ENCODE data around the gene NMNAT2.
A peak's percentile ranks its signal among the peaks of the same experiment; 100 is the strongest.
"Not testable (repeated sequence)": the region's sequence is repeated elsewhere in the genome, so short reads cannot be mapped to it uniquely, and the experiment has no call there.

Gene NMNAT2

GRCh38 chr1:183243161-183244050 is 174.8 kb downstream of the NMNAT2 start:
- intact Hi-C loops (cut with DNase I): no loop called here
- DNase-seq: no peak

GRCh38 chr1:183242556-183242955 is 175.6 kb downstream of the NMNAT2 start:
- no peak for DNase-seq
- intact Hi-C loops (cut with DNase I): no loop called here

- no peak for DNase-seq
- intact Hi-C loops (cut with DNase I): no loop called here
These were observed 176.7 kb downstream of the NMNAT2 start for GRCh38 chr1:183241471-183241870.

GRCh38 chr1:183240853-183241252 is 177.3 kb downstream of the NMNAT2 start:
- DNase-seq; intact Hi-C loops (cut with DNase I): not testable (repeated sequence)

- DNase-seq: no peak
- intact Hi-C loops (cut with DNase I): no loop called here
These were observed 177.7 kb downstream of the NMNAT2 start for GRCh38 chr1:183240526-183240825.

GRCh38 chr1:183239793-183240525 is 178.2 kb downstream of the NMNAT2 start:
- intact Hi-C loops (cut with DNase I): loop anchor here (5.0 kb wide), 1 partner anchor 278 kb away; no protein-coding TSS in a partner anchor
- DNase-seq: no peak

- intact Hi-C loops (cut with DNase I): loop anchor here (5.0 kb wide), 1 partner anchor 277 kb away; no protein-coding TSS in a partner anchor
- no peak for DNase-seq
These were observed 178.9 kb downstream of the NMNAT2 start for GRCh38 chr1:183239220-183239742.

GRCh38 chr1:183238071-183238470 is 180.1 kb downstream of the NMNAT2 start:
- intact Hi-C loops (cut with DNase I): loop anchor here (5.0 kb wide), 1 partner anchor 276 kb away; no protein-coding TSS in a partner anchor
- no peak for DNase-seq

GRCh38 chr1:183237046-183237445 is 181.1 kb downstream of the NMNAT2 start:
- intact Hi-C loops (cut with DNase I): loop anchor here (5.0 kb wide), 1 partner anchor 275 kb away; no protein-coding TSS in a partner anchor

GRCh38 chr1:183236158-183236725 is 181.9 kb downstream of the NMNAT2 start:
- DNase-seq: no peak
- intact Hi-C loops (cut with DNase I): loop anchor here (5.0 kb wide), 1 partner anchor 274 kb away; no protein-coding TSS in a partner anchor

More at GRCh38 chr1:183237046-183237445, 181.1 kb downstream of the NMNAT2 start:
- no peak for DNase-seq

GRCh38 chr1:183235503-183235902 is 182.7 kb downstream of the NMNAT2 start:
- intact Hi-C loops (cut with DNase I): loop anchor here (5.0 kb wide), 1 partner anchor 273 kb away; no protein-coding TSS in a partner anchor
- DNase-seq: no peak

GRCh38 chr1:183234660-183235476 is 183.3 kb downstream of the NMNAT2 start:
- peak in 7 of 10 donors; percentile 18 to 88 (median 58) for DNase-seq
- intact Hi-C loops (cut with DNase I): loop anchor here (5.0 kb wide), 1 partner anchor 273 kb away; no protein-coding TSS in a partner anchor

- intact Hi-C loops (cut with DNase I): no loop called here
- no peak for DNase-seq
These were observed 185.1 kb downstream of the NMNAT2 start for GRCh38 chr1:183233113-183233512.

GRCh38 chr1:183231545-183231944 is 186.6 kb downstream of the NMNAT2 start:
- intact Hi-C loops (cut with DNase I): no loop called here
- no peak for DNase-seq

- intact Hi-C loops (cut with DNase I): no loop called here
- no peak for DNase-seq
These were observed 187.8 kb downstream of the NMNAT2 start for GRCh38 chr1:183230413-183230812.

GRCh38 chr1:183228347-183229220 is 189.6 kb downstream of the NMNAT2 start:
- intact Hi-C loops (cut with DNase I): no loop called here
- DNase-seq: no peak

- intact Hi-C loops (cut with DNase I): no loop called here
- DNase-seq: peak in 4 of 10 donors; percentile 22 to 39 (median 30)
These were observed 190.5 kb downstream of the NMNAT2 start for GRCh38 chr1:183227422-183228346.

- no peak for DNase-seq
- intact Hi-C loops (cut with DNase I): no loop called here
These were observed 191.2 kb downstream of the NMNAT2 start for GRCh38 chr1:183226963-183227362.

Measured in posterior cingulate gyrus (tissue), 11 donors.